ELF-1 (cell line): ENCODE data around the gene QTRT2.

Experiments used
- DNase-seq: peaks from one replicate; pipeline ENCODE4 v3.0.0-alpha.2; 2016; ENCODE audit warnings: low read depth, low spot score

Gene QTRT2

DNA sequence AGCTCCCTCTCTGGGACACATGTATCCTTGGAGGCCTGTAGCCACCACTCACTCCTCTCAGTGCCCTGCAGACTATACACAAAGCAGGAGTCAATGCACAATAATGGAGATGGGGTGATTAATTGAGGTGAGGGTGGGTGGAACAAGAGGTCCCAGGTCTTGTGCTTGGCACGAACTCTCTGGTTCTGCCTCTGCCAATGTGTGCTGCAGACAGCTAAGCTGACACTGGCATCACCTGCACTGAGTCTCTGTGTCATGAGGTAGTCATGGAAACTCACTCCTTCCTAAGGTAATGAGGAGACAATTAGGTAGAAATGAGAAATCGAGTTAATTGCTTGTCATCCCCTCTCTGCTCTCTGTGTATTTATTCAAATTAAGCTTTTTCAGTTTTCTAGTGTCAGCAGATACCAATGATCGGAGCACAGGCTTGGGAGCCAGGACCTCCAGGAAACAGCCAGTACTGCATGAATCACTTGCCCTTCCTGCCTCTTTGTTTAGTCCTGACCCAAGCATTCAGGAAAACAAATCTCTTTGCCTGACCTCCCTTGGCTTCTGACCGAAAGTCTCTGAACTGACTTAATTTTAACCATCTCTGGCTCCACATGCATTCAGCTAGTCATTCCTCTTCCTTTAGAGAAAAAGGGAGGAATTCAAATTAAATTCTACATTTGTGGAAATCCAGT is 65.6 kb downstream of the QTRT2 start:
- DNase-seq: no peak

DNA sequence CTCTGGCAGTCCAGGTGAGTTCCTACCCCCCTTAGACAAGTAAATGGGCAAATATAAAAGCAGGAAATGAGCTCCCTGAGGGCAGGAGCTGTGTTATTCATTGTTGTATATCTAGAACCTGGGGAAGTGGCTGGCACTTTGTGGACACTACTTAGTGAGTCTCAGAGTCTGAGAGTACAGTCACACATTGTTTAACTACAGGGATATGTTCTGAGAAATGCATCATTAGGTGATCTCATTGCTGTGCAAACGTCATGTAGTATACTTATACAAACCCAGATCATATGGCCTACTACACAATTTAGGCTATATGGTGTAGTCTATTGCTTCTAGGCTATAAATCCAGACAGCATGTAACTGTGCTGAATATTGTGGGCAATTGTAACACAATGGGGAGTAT is 69.9 kb downstream of the QTRT2 start:
- no peak for DNase-seq

DNA sequence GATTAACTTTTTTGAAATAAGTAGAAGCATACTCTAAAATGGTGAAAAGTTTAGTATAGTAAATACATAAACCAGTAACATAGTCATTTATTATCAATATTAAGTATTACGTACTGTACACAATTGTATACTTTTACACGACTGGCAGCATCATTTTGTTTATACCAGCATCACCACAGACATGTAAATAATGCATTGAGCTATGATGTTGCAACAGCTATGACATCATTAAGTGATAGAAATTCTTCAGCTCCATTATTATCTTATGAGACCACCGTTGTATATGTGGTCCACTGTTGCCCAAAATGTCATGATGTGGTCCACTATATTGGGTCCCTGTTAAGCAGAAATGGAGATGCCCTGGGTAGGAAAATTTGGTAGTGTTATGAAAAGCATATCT is 71.0 kb downstream of the QTRT2 start:
- no peak for DNase-seq

DNA sequence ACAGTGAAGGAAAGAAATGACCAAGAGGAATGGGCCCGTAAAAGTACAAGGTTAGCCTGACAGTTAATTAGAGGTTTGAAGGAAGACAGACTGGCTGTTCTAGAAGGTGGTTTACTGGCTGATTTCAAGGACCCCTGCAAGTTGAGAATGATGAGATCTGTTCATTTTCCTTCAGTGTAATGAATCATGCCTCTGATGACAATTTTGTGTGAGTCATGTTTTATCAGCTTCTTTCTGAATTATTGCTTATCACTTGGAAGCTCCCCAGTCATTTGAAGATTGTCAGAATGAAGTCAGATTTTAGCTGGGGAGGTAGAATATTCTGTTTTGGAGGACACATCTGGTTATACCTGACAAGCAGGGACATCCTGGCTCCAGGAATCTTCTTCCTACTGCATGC is 71.7 kb downstream of the QTRT2 start:
- DNase-seq: no peak

DNA sequence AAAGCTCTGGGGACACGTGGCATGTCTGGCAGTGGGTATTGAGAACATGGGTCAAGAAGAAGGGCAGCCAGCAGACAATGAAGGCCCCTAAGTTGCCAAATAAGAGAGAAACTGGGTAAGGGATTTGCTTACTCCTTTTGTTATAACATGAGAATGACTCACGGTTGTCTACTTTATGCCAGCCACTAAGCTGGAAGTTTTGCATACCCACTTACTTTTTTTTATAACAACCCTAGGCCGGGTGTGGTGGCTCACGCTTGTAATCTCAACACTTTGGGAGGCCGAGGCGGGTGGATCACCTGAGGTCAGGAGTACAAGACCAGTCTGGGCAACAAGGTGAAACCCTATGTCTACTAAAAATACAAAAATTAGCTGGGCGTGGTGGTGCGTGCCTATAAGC is 72.3 kb downstream of the QTRT2 start:
- no peak for DNase-seq

DNA sequence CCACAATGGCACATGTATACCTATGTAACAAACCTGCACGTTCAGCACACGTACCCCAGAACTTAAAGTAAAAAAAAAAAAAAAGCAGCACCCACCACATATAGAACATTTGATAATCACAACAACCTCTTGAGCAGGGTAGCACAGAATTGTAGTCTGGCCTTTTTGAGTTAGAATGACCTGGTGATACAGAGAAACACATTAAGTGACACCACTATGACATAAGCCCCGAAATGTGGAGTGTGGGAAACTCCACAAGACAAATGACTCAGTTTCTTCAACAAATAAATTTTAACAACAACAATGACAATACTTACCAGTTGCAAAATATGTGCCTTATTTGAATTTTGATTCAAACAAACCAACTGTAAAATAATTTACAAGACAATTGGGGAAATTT is 76.0 kb downstream of the QTRT2 start:
- no peak for DNase-seq

DNA sequence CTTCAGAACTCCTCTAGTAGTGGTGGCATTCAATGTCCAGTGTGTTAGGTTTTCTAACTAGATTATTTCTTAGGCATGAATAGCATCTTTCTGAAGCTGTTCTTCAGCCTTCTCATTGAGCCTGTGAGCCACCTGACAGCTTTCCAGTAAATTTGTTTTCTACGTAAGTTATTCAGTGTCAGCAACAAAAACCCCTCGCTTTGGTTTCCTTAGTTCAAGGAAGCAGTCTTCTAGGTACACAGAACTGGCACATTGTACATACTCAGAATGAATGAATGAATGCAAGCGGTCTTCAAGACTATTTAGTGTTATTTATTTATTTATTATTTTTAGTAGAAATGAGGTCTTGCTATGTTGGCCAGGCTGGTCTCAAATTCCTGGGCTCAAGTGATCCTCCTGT is 77.4 kb downstream of the QTRT2 start:
- DNase-seq: no peak
